B cell (primary cell): ENCODE measurements around the gene SON.

Source experiments
- EZH2 ChIP-seq: IDR thresholded peaks from 2 replicates; pipeline ENCODE4 v1.6.1; 2012; ENCODE audit warnings: borderline replicate concordance, low read depth, mild to moderate bottlenecking, moderate library complexity, low read length; ENCODE audit not compliant: insufficient read depth, poor library complexity, severe bottlenecking
- TF ChIP-seq, protein P1 (sequence below): fragments of 200-600 bp; IDR thresholded peaks from one replicate; pipeline ENCODE4 v1.8.0; 2022; ENCODE audit warnings: antibody characterized with exemption, mild to moderate bottlenecking

DNA sequence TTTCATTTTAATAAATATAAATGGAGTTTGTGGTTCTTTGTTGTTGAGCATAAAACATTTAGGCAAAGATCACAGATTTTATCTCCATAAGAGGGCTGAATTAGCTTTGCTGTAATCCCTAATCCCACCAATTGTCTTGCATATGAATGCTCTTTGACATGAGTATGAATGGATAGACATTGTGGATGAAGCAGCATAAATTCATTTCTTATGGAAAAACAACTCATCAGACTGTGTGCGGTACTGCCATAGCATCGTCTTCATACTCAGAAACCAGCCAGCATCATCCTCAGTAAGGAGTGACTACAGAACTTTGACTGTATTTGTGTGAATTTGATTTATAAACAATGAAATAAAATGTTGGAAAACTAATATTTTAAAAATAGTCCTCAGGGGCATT, 19.6 kb downstream of the SON start:
- TF ChIP-seq EZH2: no peak
- TF ChIP-seq, protein P1, sequence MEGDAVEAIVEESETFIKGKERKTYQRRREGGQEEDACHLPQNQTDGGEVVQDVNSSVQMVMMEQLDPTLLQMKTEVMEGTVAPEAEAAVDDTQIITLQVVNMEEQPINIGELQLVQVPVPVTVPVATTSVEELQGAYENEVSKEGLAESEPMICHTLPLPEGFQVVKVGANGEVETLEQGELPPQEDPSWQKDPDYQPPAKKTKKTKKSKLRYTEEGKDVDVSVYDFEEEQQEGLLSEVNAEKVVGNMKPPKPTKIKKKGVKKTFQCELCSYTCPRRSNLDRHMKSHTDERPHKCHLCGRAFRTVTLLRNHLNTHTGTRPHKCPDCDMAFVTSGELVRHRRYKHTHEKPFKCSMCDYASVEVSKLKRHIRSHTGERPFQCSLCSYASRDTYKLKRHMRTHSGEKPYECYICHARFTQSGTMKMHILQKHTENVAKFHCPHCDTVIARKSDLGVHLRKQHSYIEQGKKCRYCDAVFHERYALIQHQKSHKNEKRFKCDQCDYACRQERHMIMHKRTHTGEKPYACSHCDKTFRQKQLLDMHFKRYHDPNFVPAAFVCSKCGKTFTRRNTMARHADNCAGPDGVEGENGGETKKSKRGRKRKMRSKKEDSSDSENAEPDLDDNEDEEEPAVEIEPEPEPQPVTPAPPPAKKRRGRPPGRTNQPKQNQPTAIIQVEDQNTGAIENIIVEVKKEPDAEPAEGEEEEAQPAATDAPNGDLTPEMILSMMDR: no peak
